Activated B cell treated with CpG ODN at 0.5 μM for 24 hours (primary cell): ENCODE results near the gene MAPKAPK2. TPM values are rescaled to one million over a fixed set of nuclear protein-coding genes. Genes with fewer than 3 reads are reported as not detected.

Experiments
- ATAC-seq: fragments of 200-7000 bp; cut with Tn5 transposase; one replicate; pipeline ENCODE4 v1.10.0; 2021; ENCODE audit warnings: low read depth, mild to moderate bottlenecking, moderate library complexity
- CTCF ChIA-PET: fragments of 350-600 bp; sonication (Branson Sonifier 250); formaldehyde crosslinking; loops from one replicate; lab custom pipeline; 2021; ENCODE audit warnings: antibody characterized with exemption; lab: Charles Lee
- POLR2A ChIA-PET: fragments of 350-600 bp; sonication (Branson Sonifier 250); formaldehyde crosslinking; loops from one replicate; lab custom pipeline; 2021; ENCODE audit warnings: antibody characterized with exemption; lab: Charles Lee
- DNase-seq: peaks from one replicate; pipeline ENCODE4 v3.0.0; 2022
- H3K27ac Mint-ChIP-seq: one replicate; pipeline ENCODE4 v1.8.0; 2020; ENCODE audit warnings: mixed read lengths
- H3K27me3 Mint-ChIP-seq: one replicate; pipeline ENCODE4 v1.8.0; 2021; ENCODE audit warnings: mixed read lengths
- H3K36me3 Mint-ChIP-seq: one replicate; pipeline ENCODE4 v1.8.0; 2021; ENCODE audit warnings: low read depth, mixed read lengths
- H3K4me1 Mint-ChIP-seq: one replicate; pipeline ENCODE4 v1.8.0; 2021; ENCODE audit warnings: mixed read lengths
- H3K4me3 Mint-ChIP-seq: one replicate; pipeline ENCODE4 v1.8.0; 2020; ENCODE audit warnings: mild to moderate bottlenecking, mixed read lengths
- H3K9me3 Mint-ChIP-seq: one replicate; pipeline ENCODE4 v1.8.0; 2020; ENCODE audit warnings: mixed read lengths
- CTCF ChIP-seq: fragments of 200-600 bp; IDR thresholded peaks from one replicate; pipeline ENCODE4 v1.8.0; 2022; ENCODE audit warnings: antibody characterized with exemption, mild to moderate bottlenecking
- intact Hi-C: fragments of 100-400 bp; cut with micrococcal nuclease; formaldehyde crosslinking; loops from one replicate; pipeline ENCODE4 v1.15.1; 2024
- total RNA-seq: library from RNA; stranded (reverse); gene quantifications from 2 replicates; pipeline ENCODE4 v1.2.3, GENCODE V29; 2022

MAPKAPK2 gene
- total RNA-seq, 1 donor from 2014 or later, result 72.1 TPM

GRCh38 chr1:206674236-206674635 is 10.5 kb upstream of the MAPKAPK2 start:
- H3K27ac Mint-ChIP-seq, result no peak overlapping the region
- H3K27me3 Mint-ChIP-seq, result peaks cover 8% of the 10 kb centered on the region
- H3K36me3 Mint-ChIP-seq, result no peaks in the 10 kb centered on the region
- ATAC-seq (no peak), DNase-seq (no peak)
- peaks cover 19% of the 10 kb centered on the region for H3K4me1 Mint-ChIP-seq
- H3K9me3 Mint-ChIP-seq, result no peaks in the 10 kb centered on the region
- H3K4me3 Mint-ChIP-seq, result no peak overlapping the region
- CTCF ChIA-PET, result interaction anchor here (1.0 to 3.6 kb wide), 5 partner anchors 11 to 60 kb away, joined by 3 to 40 read pairs (median 5); no protein-coding TSS in a partner anchor
- TF ChIP-seq CTCF, result no peak
- POLR2A ChIA-PET, result interaction anchor here (0.6 to 1.8 kb wide), 4 partner anchors 10 to 65 kb away, joined by 3 to 5 read pairs (median 3); partner anchors contain the start of gene DYRK3
- intact Hi-C loops, result no loop called here

GRCh38 chr1:206674745-206675175 is 9.9 kb upstream of the MAPKAPK2 start:
- H3K27ac Mint-ChIP-seq, result peak overlapping the region; percentile 73
- POLR2A ChIA-PET, result interaction anchor here (1.8 kb wide), 1 partner anchor 39 kb away, joined by 5 read pairs; the partner anchor contains the start of gene DYRK3
- intact Hi-C loops, result loop anchor here (5.0 kb wide), 2 partner anchors 202 to 622 kb away; partner anchors contain the start of genes IKBKE and RHEX

GRCh38 chr1:206676499-206676898 is 8.2 kb upstream of the MAPKAPK2 start:
- Mint-ChIP-seq H3K27ac (peak overlapping the region; percentile 50), H3K36me3 (no peaks in the 10 kb centered on the region), H3K27me3 (no peaks in the 10 kb centered on the region), H3K4me1 (peaks cover 42% of the 10 kb centered on the region), H3K9me3 (no peaks in the 10 kb centered on the region), H3K4me3 (no peak overlapping the region)
- ChIA-PET POLR2A (no interaction called here), CTCF (no interaction called here)
- ATAC-seq (no peak), DNase-seq (no peak)
- no peak for TF ChIP-seq CTCF
- intact Hi-C loops, result loop anchor here (1.0 to 5.0 kb wide), 3 partner anchors 10 to 624 kb away; partner anchors contain the start of genes IKBKE and RHEX

More at GRCh38 chr1:206674745-206675175, 9.9 kb upstream of the MAPKAPK2 start:
- Mint-ChIP-seq H3K36me3 (no peaks in the 10 kb centered on the region), H3K4me1 (peaks cover 24% of the 10 kb centered on the region), H3K9me3 (no peaks in the 10 kb centered on the region), H3K27me3 (peaks cover 5% of the 10 kb centered on the region), H3K4me3 (no peak overlapping the region)
- no peak for DNase-seq
- no peak for TF ChIP-seq CTCF
- ATAC-seq, result no peak
- CTCF ChIA-PET, result interaction anchor here (1.5 to 3.6 kb wide), 3 partner anchors 11 to 60 kb away, joined by 3 to 40 read pairs (median 5); no protein-coding TSS in a partner anchor

- Mint-ChIP-seq H3K9me3 (no peaks in the 10 kb centered on the region), H3K4me1 (peaks cover 62% of the 10 kb centered on the region), H3K27ac (peak overlapping the region; percentile 33), H3K27me3 (no peaks in the 10 kb centered on the region), H3K4me3 (no peak overlapping the region), H3K36me3 (no peaks in the 10 kb centered on the region)
- DNase-seq (no peak), ATAC-seq (peak; percentile 6)
- TF ChIP-seq CTCF, result no peak
- intact Hi-C loops, result loop anchor here (2.0 to 5.0 kb wide), 4 partner anchors 106 to 626 kb away; partner anchors contain the start of genes IKBKE and RHEX
- POLR2A ChIA-PET, result no interaction called here
- CTCF ChIA-PET, result interaction anchor here (1.1 to 1.5 kb wide), 2 partner anchors 13 to 14 kb away, joined by 4 to 5 read pairs; no protein-coding TSS in a partner anchor
Observed at GRCh38 chr1:206678490-206678889, 6.2 kb upstream of the MAPKAPK2 start.

GRCh38 chr1:206679738-206680211 is 4.9 kb upstream of the MAPKAPK2 start:
- H3K27me3 Mint-ChIP-seq, result no peaks in the 10 kb centered on the region
- no peaks in the 10 kb centered on the region for H3K36me3 Mint-ChIP-seq
- intact Hi-C loops, result loop anchor here (1.0 to 10.0 kb wide), 6 partner anchors 15 to 735 kb away; partner anchors contain the start of genes IKBKE and RHEX
- H3K4me3 Mint-ChIP-seq, result peak overlapping the region; percentile 78
- ChIA-PET CTCF (interaction anchor here (0.6 to 1.9 kb wide), 6 partner anchors 27 to 129 kb away, joined by 3 to 5 read pairs (median 4); partner anchors contain the start of gene DYRK3), POLR2A (interaction anchor here (0.5 to 1.4 kb wide), 13 partner anchors 31 to 1145 kb away, joined by 3 to 10 read pairs (median 3); partner anchors contain the start of genes DYRK3, EIF2D and FCMR)
- DNase-seq (peak; percentile 52), ATAC-seq (peak; percentile 85)
- H3K4me1 Mint-ChIP-seq, result peaks cover 73% of the 10 kb centered on the region
- no peak for TF ChIP-seq CTCF
- H3K27ac Mint-ChIP-seq, result peak overlapping the region; percentile 95
- no peaks in the 10 kb centered on the region for H3K9me3 Mint-ChIP-seq
